OCI-LY1 (cell line): Measurements from ENCODE around the gene DGKQ.

Source experiments
- CTCF ChIP-seq: fragments of 200-600 bp; sonication (generic), shearing (Covaris generic); IDR thresholded peaks from 2 replicates; pipeline ENCODE4 v1.5.1; 2017; ENCODE audit warnings: mild to moderate bottlenecking, antibody characterized with exemption, low read length, moderate library complexity, mixed read lengths
- EZH2 ChIP-seq: fragments of 200-600 bp; sonication (generic), shearing (Covaris generic); IDR thresholded peaks from 2 replicates; pipeline ENCODE4 v1.8.0; 2017; ENCODE audit warnings: borderline replicate concordance, mixed run types, mild to moderate bottlenecking, antibody characterized with exemption, low read length, moderate library complexity, mixed read lengths

GRCh38 chr4:991451-992296 lies 18.3 kb upstream of the DGKQ start:
- TF ChIP-seq CTCF (no peak), EZH2 (no peak)
